Mucosa of stomach (tissue), 1 donor: ENCODE results near the gene YBX2.

Experiments
- H3K27me3 ChIP-seq: one replicate; pipeline ENCODE4 v1.7.0; 2013; ENCODE audit warnings: mild to moderate bottlenecking, low read length; ENCODE audit not compliant: control insufficient read depth, insufficient read depth
- H3K36me3 ChIP-seq: one replicate; pipeline ENCODE4 v1.7.0; 2013; ENCODE audit warnings: low read length; ENCODE audit not compliant: control insufficient read depth, insufficient read depth
- H3K4me1 ChIP-seq: one replicate; pipeline ENCODE4 v1.7.0; 2013; ENCODE audit warnings: mild to moderate bottlenecking, low read length; ENCODE audit not compliant: control insufficient read depth, insufficient read depth
- H3K4me3 ChIP-seq: one replicate; pipeline ENCODE4 v1.7.0; 2013; ENCODE audit warnings: low read length
- H3K9ac ChIP-seq: one replicate; pipeline ENCODE4 v1.7.0; 2013; ENCODE audit warnings: mild to moderate bottlenecking, low read length, moderate library complexity
- H3K9me3 ChIP-seq: one replicate; pipeline ENCODE4 v1.7.0; 2013; ENCODE audit warnings: mild to moderate bottlenecking, low read length, moderate library complexity; ENCODE audit not compliant: control insufficient read depth
- donor health status: Pancreatic carcinoma.

Gene YBX2

GRCh38 chr17:7329374-7329996 lies 35.0 kb upstream of the YBX2 start:
- no peaks in the 10 kb centered on the region for H3K9me3 ChIP-seq
- H3K4me3 ChIP-seq, result peak overlapping the region; percentile 95
- H3K4me1 ChIP-seq, result peaks cover 6% of the 10 kb centered on the region
- no peaks in the 10 kb centered on the region for H3K27me3 ChIP-seq
- H3K9ac ChIP-seq, result peak overlapping the region; percentile 79
- peaks cover 4% of the 10 kb centered on the region for H3K36me3 ChIP-seq

- H3K27me3 ChIP-seq, result no peaks in the 10 kb centered on the region
- peak within 1 kb of the TSS; percentile 79 for H3K9ac ChIP-seq
- H3K9me3 ChIP-seq, result no peaks in the 10 kb centered on the region
- peaks cover 8% of the 10 kb centered on the region for H3K36me3 ChIP-seq
- H3K4me3 ChIP-seq, result peak within 1 kb of the TSS; percentile 95
- H3K4me1 ChIP-seq, result peaks cover 6% of the 10 kb centered on the region
These were observed 34.5 kb upstream of the YBX2 start, which contains the start of gene NEURL4 for GRCh38 chr17:7328840-7329373. NEURL4 (minus strand) TSS chr17:7329335; CDS start chr17:7329312, 23 bp downstream.

DNA sequence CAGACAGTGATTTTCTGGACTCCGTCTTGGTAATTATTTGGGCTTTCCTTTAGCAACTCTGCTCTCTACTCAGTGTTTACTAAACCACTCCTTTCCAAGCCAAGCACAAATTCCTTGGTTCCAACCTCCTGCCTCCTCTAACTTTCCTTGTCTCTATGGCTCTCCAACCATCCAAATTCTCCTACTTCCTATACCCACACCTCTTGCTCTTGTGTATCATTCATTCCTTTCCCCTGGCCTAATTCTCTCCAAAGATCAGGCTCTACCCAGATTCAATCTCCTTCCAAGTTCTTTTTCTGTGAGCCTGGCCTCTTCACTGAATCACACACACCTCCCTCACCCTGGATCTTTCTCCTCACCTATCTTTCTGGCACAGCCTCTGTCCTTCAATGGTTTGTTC lies 33.6 kb upstream of the YBX2 start:
- Histone ChIP-seq H3K9ac (peak overlapping the region; percentile 79), H3K4me1 (peaks cover 6% of the 10 kb centered on the region), H3K27me3 (no peaks in the 10 kb centered on the region), H3K36me3 (peaks cover 12% of the 10 kb centered on the region), H3K4me3 (no peak overlapping the region), H3K9me3 (no peaks in the 10 kb centered on the region)

DNA sequence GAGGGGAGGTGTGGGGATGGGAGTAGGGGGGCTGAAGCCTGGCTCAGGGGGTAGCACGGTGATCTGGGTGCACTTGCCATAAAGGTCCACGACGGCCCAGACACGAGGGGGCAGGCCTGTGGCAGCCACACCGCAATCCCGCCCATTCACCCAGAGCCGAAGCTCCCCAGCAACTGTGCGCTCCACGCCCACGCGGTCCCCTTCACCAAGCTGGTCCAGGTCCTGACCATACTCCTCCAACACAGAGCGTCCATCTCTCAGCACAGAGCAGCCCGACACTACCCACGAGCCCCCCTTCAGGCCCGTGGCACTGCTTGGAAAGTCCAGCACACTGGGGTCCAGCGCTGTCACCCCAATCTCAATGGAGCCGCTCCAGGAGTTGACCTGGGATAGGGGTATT lies 33.1 kb upstream of the YBX2 start:
- Histone ChIP-seq H3K4me1 (peaks cover 6% of the 10 kb centered on the region), H3K4me3 (no peak overlapping the region), H3K27me3 (no peaks in the 10 kb centered on the region), H3K36me3 (peaks cover 12% of the 10 kb centered on the region), H3K9ac (no peak overlapping the region), H3K9me3 (no peaks in the 10 kb centered on the region)

- Histone ChIP-seq H3K4me3 (no peak overlapping the region), H3K4me1 (peaks cover 6% of the 10 kb centered on the region), H3K9ac (no peak overlapping the region), H3K9me3 (no peaks in the 10 kb centered on the region), H3K36me3 (peaks cover 12% of the 10 kb centered on the region), H3K27me3 (no peaks in the 10 kb centered on the region)
These were observed 32.6 kb upstream of the YBX2 start for GRCh38 chr17:7327056-7327455.

GRCh38 chr17:7326186-7326585 lies 31.7 kb upstream of the YBX2 start:
- H3K36me3 ChIP-seq, result peaks cover 12% of the 10 kb centered on the region
- H3K4me1 ChIP-seq, result peaks cover 6% of the 10 kb centered on the region
- no peak overlapping the region for H3K4me3 ChIP-seq
- no peak overlapping the region for H3K9ac ChIP-seq
- H3K27me3 ChIP-seq, result no peaks in the 10 kb centered on the region
- H3K9me3 ChIP-seq, result no peaks in the 10 kb centered on the region

- H3K9ac ChIP-seq, result no peak overlapping the region
- peaks cover 12% of the 10 kb centered on the region for H3K36me3 ChIP-seq
- no peaks in the 10 kb centered on the region for H3K27me3 ChIP-seq
- no peaks in the 10 kb centered on the region for H3K9me3 ChIP-seq
- no peak overlapping the region for H3K4me3 ChIP-seq
- H3K4me1 ChIP-seq, result peaks cover 6% of the 10 kb centered on the region
These were observed 30.6 kb upstream of the YBX2 start for GRCh38 chr17:7325031-7325528.

GRCh38 chr17:7324438-7324779 lies 30.0 kb upstream of the YBX2 start:
- H3K27me3 ChIP-seq, result no peaks in the 10 kb centered on the region
- peaks cover 6% of the 10 kb centered on the region for H3K4me1 ChIP-seq
- H3K36me3 ChIP-seq, result peaks cover 12% of the 10 kb centered on the region
- H3K9me3 ChIP-seq, result no peaks in the 10 kb centered on the region
- no peak overlapping the region for H3K9ac ChIP-seq
- H3K4me3 ChIP-seq, result no peak overlapping the region

GRCh38 chr17:7323731-7324437 lies 29.4 kb upstream of the YBX2 start:
- H3K4me1 ChIP-seq, result peaks cover 6% of the 10 kb centered on the region
- no peak overlapping the region for H3K9ac ChIP-seq
- no peaks in the 10 kb centered on the region for H3K27me3 ChIP-seq
- no peaks in the 10 kb centered on the region for H3K9me3 ChIP-seq
- H3K36me3 ChIP-seq, result peaks cover 12% of the 10 kb centered on the region
- H3K4me3 ChIP-seq, result no peak overlapping the region

DNA sequence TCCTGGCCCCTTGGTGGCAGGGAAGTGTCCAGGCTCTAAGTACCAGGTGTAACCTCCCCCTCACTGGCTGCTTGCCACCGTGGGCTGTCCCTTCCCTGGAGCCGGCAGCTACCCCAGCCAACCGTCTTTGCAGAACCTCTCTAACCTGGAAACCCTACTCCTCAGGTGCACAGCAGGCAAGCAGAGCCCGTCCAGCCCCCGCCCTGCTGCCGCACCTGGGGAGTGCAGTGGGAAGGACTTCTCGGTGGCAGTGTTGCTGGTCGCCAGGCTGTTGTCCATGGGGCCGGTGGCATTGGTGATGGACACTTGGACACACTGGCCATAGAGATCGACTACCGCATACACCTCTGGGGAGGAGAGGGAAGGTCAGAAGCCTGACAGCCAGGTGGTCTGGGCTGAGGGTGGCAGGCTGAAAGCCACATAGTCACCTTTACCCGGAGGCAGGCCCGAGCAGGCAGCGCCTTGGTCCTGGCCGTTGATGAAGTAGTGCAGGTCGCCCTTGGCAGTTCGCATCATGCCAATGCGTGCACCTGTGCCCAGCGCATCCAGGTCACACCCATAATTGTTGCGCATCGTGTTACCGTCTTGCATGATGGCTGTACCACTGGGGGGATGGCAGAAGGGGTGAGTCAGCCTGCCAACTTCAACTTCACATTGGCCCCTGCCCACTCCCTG lies 28.2 kb upstream of the YBX2 start:
- no peaks in the 10 kb centered on the region for H3K27me3 ChIP-seq
- H3K36me3 ChIP-seq, result peaks cover 12% of the 10 kb centered on the region
- no peak overlapping the region for H3K4me3 ChIP-seq
- H3K4me1 ChIP-seq, result no peaks in the 10 kb centered on the region
- no peaks in the 10 kb centered on the region for H3K9me3 ChIP-seq
- H3K9ac ChIP-seq, result no peak overlapping the region

GRCh38 chr17:7321466-7321865 lies 27.0 kb upstream of the YBX2 start:
- Histone ChIP-seq H3K36me3 (peaks cover 12% of the 10 kb centered on the region), H3K27me3 (no peaks in the 10 kb centered on the region)

More at GRCh38 chr17:7321466-7321865, 27.0 kb upstream of the YBX2 start:
- Histone ChIP-seq H3K4me1 (no peaks in the 10 kb centered on the region), H3K4me3 (no peak overlapping the region), H3K9ac (no peak overlapping the region), H3K9me3 (no peaks in the 10 kb centered on the region)
